Neural cell (in vitro differentiated cells): ENCODE results near the gene FBXO4. TPM values are rescaled to one million over a fixed set of nuclear protein-coding genes. Genes with fewer than 3 reads are reported as not detected.

ENCODE experiments used
- H2AFZ ChIP-seq: fragments of 200-600, 300-800 bp; sonication (generic), shearing (Covaris generic); 2 replicates; pipeline ENCODE4 v1.6.0; 2014; ENCODE audit warnings: low read depth, mild to moderate bottlenecking, antibody characterized with exemption, low read length, moderate library complexity
- H3F3A ChIP-seq: fragments of 200-600 bp; shearing (Covaris generic); 2 replicates; pipeline ENCODE4 v1.6.1; 2016; ENCODE audit warnings: mild to moderate bottlenecking, moderate library complexity, mixed read lengths, antibody characterized with exemption, low read length; ENCODE audit not compliant: insufficient read depth, poor library complexity, severe bottlenecking
- H3K27ac ChIP-seq: fragments of 200-600, 300-800 bp; sonication (generic), shearing (Covaris generic); 2 replicates; pipeline ENCODE4 v1.5.1; 2014; ENCODE audit warnings: mild to moderate bottlenecking, low read length, moderate library complexity
- H3K27me3 ChIP-seq: fragments of 300-800, 200-600 bp; sonication (generic), shearing (Covaris generic); 2 replicates; pipeline ENCODE4 v1.6.0; 2014; ENCODE audit warnings: mild to moderate bottlenecking, low read depth, low read length, moderate library complexity; ENCODE audit not compliant: insufficient read depth
- H3K36me3 ChIP-seq: fragments of 300-800, 200-600 bp; sonication (generic), shearing (Covaris generic); 2 replicates; pipeline ENCODE4 v1.5.1; 2014; ENCODE audit warnings: mild to moderate bottlenecking, antibody characterized with exemption, low read length, moderate library complexity; ENCODE audit not compliant: insufficient read depth
- H3K4me2 ChIP-seq: fragments of 300-800, 200-600 bp; sonication (generic), shearing (Covaris generic); 2 replicates; pipeline ENCODE4 v1.6.0; 2014; ENCODE audit warnings: mild to moderate bottlenecking, low read length
- H3K4me3 ChIP-seq: fragments of 300-800, 200-600 bp; sonication (generic), shearing (Covaris generic); 2 replicates; pipeline ENCODE4 v1.5.1; 2014; ENCODE audit warnings: mild to moderate bottlenecking, low read length, moderate library complexity
- H3K79me2 ChIP-seq: fragments of 200-600 bp; shearing (Covaris generic); replicated peaks from 2 replicates; pipeline ENCODE4 v1.6.0; 2014; ENCODE audit warnings: mild to moderate bottlenecking, low read length, moderate library complexity; ENCODE audit not compliant: insufficient read depth
- H3K9ac ChIP-seq: fragments of 300-800, 200-600 bp; sonication (generic), shearing (Covaris generic); 2 replicates; pipeline ENCODE4 v1.6.1; 2016; ENCODE audit warnings: mild to moderate bottlenecking, low read length, mixed read lengths
- H3K9me2 ChIP-seq: fragments of 200-600 bp; shearing (Covaris generic); 2 replicates; pipeline ENCODE4 v1.6.1; 2016; ENCODE audit warnings: mild to moderate bottlenecking, low read length, mixed read lengths; ENCODE audit not compliant: insufficient read depth
- H3K9me3 ChIP-seq: fragments of 200-600, 300-800 bp; sonication (generic), shearing (Covaris generic); 2 replicates; pipeline ENCODE4 v1.6.1; 2016; ENCODE audit warnings: mild to moderate bottlenecking, mixed run types, low read length, moderate library complexity, mixed read lengths
- H4K20me1 ChIP-seq: fragments of 200-600 bp; shearing (Covaris generic); 2 replicates; pipeline ENCODE4 v1.6.1; 2016; ENCODE audit warnings: mild to moderate bottlenecking, mixed run types; ENCODE audit not compliant: insufficient read depth
- EP300 ChIP-seq: fragments of 450-650 bp; conservative IDR thresholded peaks from 2 replicates; pipeline ENCODE4 v1.6.1; 2014; ENCODE audit warnings: antibody characterized with exemption, mild to moderate bottlenecking, moderate library complexity; ENCODE audit not compliant: poor library complexity, severe bottlenecking
- EZH2 ChIP-seq: fragments of 200-600, 300-800 bp; shearing (Covaris generic), sonication (generic); IDR thresholded peaks from 2 replicates; pipeline ENCODE4 v1.6.1; 2014; ENCODE audit warnings: antibody characterized with exemption, low read length, borderline replicate concordance, mild to moderate bottlenecking; ENCODE audit not compliant: insufficient read depth, poor library complexity, severe bottlenecking
- MXI1 ChIP-seq: fragments of 450-650 bp; conservative IDR thresholded peaks from 2 replicates; pipeline ENCODE4 v1.6.1; 2014; ENCODE audit warnings: antibody characterized with exemption, mild to moderate bottlenecking; ENCODE audit not compliant: poor library complexity, severe bottlenecking
- POLR2AphosphoS5 ChIP-seq: IDR thresholded peaks from 2 replicates; pipeline ENCODE4 v1.6.1; 2012
- RAD21 ChIP-seq: fragments of 450-650 bp; conservative IDR thresholded peaks from 2 replicates; pipeline ENCODE4 v1.6.1; 2014; ENCODE audit warnings: antibody characterized with exemption, mild to moderate bottlenecking, moderate library complexity
- SMC3 ChIP-seq: fragments of 450-650 bp; conservative IDR thresholded peaks from 2 replicates; pipeline ENCODE4 v1.6.1; 2014; ENCODE audit warnings: antibody characterized with exemption, mild to moderate bottlenecking, moderate library complexity; ENCODE audit not compliant: poor library complexity
- TAF1 ChIP-seq: IDR thresholded peaks from 2 replicates; pipeline ENCODE4 v1.6.1; 2012; ENCODE audit warnings: low read depth
- polyA plus RNA-seq: library from polyadenylated mRNA; depleted of rRNA; stranded (reverse); fragments of >200 nt; gene quantifications from 2 replicates; pipeline ENCODE4 v1.2.3, GENCODE V29; 2014
- TF ChIP-seq, protein P1 (sequence below): IDR thresholded peaks from 2 replicates; pipeline ENCODE4 v1.6.1; 2012; ENCODE audit warnings: borderline replicate concordance
- TF ChIP-seq, protein P2 (sequence below): fragments of 450-650 bp; IDR thresholded peaks from 2 replicates; pipeline ENCODE4 v1.5.1; 2014; ENCODE audit warnings: antibody characterized with exemption, mild to moderate bottlenecking, moderate library complexity; ENCODE audit not compliant: poor library complexity, severe bottlenecking

FBXO4 gene
- polyA plus RNA-seq, 1 donor from 2014 or later: 3.9 TPM

DNA sequence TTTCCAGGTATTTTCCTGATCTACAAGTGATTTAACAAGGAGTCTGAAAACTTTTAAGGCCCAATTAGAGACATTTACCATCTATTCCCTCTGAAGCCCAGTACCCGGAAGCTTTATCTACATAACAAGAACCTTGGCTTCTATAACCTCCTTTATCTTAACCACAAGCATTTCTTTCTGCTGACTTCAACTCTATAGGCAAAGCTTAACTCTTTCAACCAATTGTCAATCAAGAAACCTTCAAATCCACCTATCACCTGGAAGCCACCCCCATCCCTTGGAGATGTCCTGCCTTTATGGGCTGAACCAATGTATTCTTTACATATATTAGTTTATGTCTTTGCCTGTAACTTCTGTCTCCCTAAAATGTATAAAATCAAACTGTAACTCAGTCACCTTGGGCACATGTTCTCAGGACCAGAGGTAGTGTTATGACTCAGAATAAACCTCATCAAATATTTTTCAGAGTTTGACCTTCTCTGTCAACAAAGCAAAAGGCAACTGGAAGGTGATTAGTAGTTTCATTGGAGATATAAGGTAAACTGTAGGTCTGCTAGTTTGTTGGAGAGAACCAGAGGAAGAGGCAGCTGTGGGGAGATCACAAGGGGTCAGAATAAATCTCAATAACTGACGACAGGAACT lies 33.9 kb upstream of the FBXO4 start:
- no peak overlapping the region for H3K4me2 ChIP-seq
- H3K4me3 ChIP-seq: no peak overlapping the region

DNA sequence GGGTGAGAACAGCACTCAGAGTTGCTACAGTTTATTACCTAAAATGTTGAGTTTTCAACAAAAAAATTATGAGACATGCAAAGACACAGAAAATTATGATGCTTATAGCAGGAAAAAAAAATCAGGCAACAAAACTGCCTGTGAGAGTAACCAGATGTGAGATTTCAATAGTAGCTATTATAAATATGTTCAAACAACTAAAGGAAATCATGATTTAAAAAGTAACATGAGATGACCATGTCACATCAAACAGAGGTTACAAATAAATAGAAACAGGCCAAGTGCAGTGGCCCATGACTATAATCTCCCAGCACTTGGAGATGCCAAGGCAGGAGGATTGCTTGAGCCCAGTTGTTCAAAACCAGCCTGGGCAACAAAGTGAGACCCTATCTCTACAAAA lies 33.0 kb upstream of the FBXO4 start:
- Histone ChIP-seq H3K9ac (no peak overlapping the region), H3K27ac (no peak overlapping the region), H3F3A (no peaks in the 10 kb centered on the region), H3K27me3 (no peaks in the 10 kb centered on the region), H3K36me3 (no peaks in the 10 kb centered on the region), H2AFZ (no peak overlapping the region), H3K9me3 (no peaks in the 10 kb centered on the region), H3K9me2 (no peaks in the 10 kb centered on the region), H3K4me2 (no peak overlapping the region), H3K4me3 (no peak overlapping the region), H3K79me2 (no peaks in the 10 kb centered on the region), H4K20me1 (no peaks in the 10 kb centered on the region)
- TF ChIP-seq, protein P1, sequence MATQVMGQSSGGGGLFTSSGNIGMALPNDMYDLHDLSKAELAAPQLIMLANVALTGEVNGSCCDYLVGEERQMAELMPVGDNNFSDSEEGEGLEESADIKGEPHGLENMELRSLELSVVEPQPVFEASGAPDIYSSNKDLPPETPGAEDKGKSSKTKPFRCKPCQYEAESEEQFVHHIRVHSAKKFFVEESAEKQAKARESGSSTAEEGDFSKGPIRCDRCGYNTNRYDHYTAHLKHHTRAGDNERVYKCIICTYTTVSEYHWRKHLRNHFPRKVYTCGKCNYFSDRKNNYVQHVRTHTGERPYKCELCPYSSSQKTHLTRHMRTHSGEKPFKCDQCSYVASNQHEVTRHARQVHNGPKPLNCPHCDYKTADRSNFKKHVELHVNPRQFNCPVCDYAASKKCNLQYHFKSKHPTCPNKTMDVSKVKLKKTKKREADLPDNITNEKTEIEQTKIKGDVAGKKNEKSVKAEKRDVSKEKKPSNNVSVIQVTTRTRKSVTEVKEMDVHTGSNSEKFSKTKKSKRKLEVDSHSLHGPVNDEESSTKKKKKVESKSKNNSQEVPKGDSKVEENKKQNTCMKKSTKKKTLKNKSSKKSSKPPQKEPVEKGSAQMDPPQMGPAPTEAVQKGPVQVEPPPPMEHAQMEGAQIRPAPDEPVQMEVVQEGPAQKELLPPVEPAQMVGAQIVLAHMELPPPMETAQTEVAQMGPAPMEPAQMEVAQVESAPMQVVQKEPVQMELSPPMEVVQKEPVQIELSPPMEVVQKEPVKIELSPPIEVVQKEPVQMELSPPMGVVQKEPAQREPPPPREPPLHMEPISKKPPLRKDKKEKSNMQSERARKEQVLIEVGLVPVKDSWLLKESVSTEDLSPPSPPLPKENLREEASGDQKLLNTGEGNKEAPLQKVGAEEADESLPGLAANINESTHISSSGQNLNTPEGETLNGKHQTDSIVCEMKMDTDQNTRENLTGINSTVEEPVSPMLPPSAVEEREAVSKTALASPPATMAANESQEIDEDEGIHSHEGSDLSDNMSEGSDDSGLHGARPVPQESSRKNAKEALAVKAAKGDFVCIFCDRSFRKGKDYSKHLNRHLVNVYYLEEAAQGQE: no peak
- TF ChIP-seq, protein P2, sequence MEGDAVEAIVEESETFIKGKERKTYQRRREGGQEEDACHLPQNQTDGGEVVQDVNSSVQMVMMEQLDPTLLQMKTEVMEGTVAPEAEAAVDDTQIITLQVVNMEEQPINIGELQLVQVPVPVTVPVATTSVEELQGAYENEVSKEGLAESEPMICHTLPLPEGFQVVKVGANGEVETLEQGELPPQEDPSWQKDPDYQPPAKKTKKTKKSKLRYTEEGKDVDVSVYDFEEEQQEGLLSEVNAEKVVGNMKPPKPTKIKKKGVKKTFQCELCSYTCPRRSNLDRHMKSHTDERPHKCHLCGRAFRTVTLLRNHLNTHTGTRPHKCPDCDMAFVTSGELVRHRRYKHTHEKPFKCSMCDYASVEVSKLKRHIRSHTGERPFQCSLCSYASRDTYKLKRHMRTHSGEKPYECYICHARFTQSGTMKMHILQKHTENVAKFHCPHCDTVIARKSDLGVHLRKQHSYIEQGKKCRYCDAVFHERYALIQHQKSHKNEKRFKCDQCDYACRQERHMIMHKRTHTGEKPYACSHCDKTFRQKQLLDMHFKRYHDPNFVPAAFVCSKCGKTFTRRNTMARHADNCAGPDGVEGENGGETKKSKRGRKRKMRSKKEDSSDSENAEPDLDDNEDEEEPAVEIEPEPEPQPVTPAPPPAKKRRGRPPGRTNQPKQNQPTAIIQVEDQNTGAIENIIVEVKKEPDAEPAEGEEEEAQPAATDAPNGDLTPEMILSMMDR: no peak
- TF ChIP-seq EZH2 (no peak), EP300 (no peak), RAD21 (no peak)

More for the DNA sequence above, 33.9 kb upstream of the FBXO4 start:
- Histone ChIP-seq H3K27me3 (no peaks in the 10 kb centered on the region), H3K9me3 (no peaks in the 10 kb centered on the region), H3K27ac (no peak overlapping the region), H3F3A (no peaks in the 10 kb centered on the region), H3K9me2 (no peaks in the 10 kb centered on the region), H3K79me2 (no peaks in the 10 kb centered on the region), H3K9ac (no peak overlapping the region), H3K36me3 (no peaks in the 10 kb centered on the region), H4K20me1 (no peaks in the 10 kb centered on the region), H2AFZ (no peak overlapping the region)
- TF ChIP-seq MXI1 (no peak), RAD21 (no peak), SMC3 (no peak), EZH2 (no peak), TAF1 (no peak), EP300 (no peak), POLR2AphosphoS5 (no peak)
- TF ChIP-seq, protein P2: no peak
- TF ChIP-seq, protein P1: no peak
